ENCODE data around the gene HOXC6.

HOXC6 gene

DNA sequence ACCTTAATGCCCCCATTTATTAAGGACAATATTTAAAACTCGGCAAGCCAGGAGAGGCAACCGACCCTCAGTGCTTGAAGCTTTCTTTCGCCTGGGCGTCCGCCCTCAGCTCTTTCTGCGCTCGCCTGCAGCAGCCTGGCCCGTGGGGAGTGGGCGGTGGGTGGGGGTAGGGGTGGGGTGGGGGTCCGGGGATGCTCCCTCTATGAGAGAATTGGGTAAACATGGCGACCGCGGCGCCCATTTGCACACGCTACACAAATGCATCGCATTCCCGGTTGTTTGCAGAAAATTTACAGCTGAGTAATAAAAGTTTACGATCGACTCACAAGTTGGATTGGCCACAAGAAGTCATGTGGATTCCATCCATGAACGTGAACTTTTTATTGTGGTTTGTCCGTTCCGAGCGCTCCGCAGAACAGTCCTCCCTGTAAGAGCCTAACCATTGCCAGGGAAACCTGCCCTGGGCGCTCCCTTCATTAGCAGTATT lies 11.7 kb upstream of the HOXC6 start:
- no peak for DNase-seq

DNA sequence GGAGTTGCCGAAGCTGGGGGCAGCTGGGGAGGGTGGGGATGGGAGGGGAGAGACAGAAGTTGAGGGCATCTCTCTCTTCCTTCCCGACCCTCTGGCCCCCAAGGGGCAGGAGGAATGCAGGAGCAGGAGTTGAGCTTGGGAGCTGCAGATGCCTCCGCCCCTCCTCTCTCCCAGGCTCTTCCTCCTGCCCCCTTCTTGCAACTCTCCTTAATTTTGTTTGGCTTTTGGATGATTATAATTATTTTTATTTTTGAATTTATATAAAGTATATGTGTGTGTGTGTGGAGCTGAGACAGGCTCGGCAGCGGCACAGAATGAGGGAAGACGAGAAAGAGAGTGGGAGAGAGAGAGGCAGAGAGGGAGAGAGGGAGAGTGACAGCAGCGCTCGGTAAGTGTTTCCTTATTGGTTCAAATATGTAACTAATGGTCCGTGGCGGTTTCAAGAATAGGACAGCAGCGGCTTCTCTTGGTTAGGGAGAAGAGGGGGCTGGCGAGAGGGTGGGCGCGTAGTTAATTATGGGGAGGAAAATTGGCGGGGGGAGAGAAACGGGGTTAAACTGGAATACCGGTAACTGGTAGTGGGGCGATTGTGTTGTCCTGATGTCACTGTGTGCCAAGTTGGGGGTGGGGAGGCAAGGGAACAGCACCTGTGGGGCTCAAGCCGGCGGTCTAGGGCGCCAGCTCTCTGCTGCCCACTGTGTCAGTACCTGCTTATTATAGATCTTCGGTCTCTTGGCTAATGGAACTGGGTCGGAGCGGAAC lies 11.0 kb upstream of the HOXC6 start:
- no peak for DNase-seq

DNA sequence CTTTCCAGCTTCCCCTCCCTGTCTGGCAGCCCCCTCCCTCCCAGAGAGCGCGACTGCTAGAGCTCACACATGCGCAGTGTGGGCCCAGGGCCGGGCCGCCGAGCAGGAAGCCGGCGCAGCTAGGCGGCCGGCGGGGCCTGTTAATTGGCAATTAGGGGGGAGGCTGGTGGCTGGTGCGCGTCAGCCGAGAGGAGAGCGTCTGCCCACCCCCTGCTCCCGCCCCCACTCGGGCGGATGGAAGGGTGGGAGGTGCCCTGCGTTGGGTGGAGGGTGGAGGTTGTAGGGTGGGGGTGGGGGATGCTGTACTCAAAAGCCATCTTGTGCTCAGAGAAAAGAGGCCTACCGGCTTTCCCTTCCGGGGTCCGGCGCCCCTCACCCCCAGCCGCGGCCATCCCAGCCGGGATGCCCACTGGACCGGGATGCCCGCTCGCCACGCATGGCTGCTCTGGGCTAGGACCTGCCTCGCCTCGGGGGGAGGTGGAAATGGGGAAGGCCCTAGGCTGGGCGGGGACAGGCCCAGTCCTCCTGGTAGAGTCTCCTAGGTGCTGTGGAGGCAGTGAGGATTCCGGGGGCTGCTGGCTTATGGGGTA lies 10.3 kb upstream of the HOXC6 start:
- DNase-seq: peak; percentile 80

- no peak for DNase-seq
Measured at GRCh38 chr12:54018468-54018984, 9.7 kb upstream of the HOXC6 start.

- no peak for DNase-seq
Measured at GRCh38 chr12:54019091-54019811, 9.0 kb upstream of the HOXC6 start.

DNA sequence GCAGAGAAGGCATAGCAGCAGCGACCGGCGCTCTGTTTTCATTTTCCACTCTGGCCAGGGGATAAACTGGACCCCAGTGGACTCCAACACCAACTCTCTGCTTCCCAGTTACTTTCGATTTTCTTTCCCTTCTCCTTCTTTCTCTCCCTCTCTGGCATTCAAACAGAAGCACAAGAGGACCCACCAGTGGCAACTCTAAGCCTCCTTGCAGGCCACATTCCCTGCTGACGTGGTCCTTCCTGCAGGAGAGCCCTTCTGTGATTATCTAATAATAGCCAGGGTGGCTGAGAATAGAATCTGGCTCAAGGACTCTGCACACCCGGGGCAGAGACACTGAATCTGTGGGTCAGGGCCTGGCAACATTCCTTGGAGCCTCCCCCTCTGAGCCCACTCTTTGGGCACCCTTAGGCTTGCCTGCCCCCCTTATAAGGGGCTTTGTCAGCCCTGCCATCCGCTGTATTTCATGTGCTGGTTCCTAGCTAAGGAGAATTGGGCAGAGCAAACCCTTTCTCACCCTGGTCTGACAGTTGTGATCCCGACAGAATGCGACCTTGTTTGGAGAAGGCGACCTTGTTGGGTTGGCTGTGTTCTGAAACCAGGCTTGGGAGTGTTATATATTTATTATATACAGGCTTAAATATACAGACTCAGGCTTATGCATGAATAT lies 8.2 kb upstream of the HOXC6 start:
- no peak for DNase-seq

DNA sequence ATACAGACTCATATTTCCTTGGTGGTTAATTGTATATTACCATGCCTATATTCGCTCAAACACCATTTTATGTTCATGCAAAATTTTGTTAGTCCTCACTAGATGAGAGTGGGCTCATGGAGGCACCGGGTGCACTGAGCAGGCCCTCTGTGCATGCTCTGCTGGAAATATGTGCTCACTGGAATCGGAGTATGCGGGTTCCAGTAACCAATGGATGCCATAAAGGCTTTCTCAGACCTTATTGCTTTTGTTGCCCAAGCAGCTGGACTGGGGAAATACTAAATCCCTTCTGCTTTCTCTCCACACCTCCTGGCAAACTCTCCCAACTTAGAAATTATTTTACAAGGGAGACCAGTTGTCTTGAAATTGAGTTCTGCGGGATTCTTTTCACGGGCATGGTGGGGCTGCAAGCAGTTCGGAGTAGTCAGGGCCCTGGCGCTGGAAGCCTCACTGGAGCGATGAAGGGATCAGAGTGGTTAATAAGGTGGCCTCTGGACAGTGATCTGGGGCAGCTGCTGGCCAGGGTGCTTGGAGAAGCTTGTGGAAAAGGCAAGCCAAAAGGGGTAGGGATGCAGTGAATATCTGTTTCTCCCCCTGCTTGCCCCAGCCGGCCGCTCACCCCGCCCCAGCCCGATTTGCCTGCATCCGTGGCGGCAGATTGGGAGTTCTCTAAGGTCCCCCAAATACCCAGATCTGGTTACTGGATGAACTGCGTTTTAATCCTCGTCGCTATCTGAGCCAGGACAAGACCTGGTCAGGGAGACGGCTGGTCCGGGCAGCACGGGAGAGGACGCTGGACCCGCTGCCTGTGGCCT lies 7.4 kb upstream of the HOXC6 start:
- no peak for DNase-seq

DNA sequence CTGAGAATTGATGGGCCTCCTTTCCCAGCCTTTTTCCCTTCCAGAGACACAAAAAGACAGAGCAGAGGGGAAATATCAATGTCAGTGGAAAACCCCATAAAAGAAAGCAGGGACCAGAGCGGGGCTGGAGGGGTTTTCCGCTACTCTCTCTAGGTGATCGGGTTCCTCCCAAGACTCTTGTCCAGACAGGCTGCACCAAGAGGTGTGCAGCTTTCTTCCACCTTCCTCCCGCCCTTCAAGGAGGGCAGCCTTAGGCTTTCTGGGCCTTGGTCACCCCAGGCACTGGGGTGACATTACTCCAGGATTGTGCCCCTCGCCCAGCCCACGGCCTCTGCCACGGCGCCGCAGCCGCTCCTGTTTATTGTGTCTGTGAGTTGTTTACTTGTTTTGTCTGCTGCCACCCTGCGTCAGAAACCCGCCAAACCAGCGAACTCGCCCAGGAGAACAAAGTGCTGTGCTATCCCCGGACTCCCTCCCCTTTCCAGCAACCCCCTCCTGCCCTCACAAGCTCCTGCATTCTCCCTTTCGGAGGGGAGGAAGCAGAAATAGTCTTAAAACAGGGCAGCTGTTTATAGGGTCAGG lies 6.7 kb upstream of the HOXC6 start:
- no peak for DNase-seq

DNA sequence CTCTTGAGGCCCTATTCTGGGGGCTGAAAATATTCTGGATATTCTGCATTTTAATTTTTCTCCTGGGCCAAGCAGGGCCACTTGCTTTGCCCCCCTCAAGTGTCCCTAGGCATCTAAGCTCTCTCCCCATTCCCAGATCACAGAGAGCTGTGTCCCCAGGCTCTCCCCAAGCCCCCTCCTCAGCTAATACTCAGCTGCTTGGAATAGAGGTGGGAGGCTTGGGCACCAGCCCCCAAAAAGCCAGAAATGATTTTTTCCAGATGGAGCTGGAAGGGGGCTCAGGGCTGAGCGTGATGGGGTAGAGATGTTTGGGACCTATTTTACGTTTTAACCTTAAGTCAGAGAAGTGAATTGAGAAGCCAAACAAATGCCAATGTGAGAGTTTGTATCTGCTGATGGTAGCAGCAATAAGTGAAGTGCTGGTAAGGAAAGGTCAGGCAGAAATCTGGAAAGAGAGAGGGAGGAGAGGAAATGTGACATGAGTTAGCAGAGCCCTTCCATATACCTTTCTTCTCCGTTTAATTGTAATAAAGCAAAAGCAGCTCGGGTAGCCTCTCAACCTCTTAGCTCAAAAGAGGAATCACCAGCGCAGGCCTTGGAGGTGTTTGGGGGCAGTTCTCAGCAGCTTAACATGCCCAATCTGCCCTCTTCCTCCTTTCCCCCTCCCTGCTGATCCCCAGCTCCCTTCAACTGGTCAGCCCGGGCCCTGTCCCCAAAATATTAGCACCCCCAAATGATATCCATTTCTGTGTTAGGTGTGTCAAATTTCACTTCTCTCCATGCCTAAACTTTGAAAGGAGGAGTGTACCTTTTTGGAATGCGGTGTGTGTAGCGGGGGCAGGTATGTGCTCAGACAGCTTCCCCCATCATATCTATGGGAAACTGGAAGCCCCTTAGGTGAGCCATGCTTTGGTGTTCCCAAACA lies 5.0 kb upstream of the HOXC6 start:
- DNase-seq: no peak

- DNase-seq: no peak
Measured at GRCh38 chr12:54024127-54024526, 4.1 kb upstream of the HOXC6 start.

- DNase-seq: no peak
Measured at GRCh38 chr12:54024581-54025305, 3.5 kb upstream of the HOXC6 start.

DNA sequence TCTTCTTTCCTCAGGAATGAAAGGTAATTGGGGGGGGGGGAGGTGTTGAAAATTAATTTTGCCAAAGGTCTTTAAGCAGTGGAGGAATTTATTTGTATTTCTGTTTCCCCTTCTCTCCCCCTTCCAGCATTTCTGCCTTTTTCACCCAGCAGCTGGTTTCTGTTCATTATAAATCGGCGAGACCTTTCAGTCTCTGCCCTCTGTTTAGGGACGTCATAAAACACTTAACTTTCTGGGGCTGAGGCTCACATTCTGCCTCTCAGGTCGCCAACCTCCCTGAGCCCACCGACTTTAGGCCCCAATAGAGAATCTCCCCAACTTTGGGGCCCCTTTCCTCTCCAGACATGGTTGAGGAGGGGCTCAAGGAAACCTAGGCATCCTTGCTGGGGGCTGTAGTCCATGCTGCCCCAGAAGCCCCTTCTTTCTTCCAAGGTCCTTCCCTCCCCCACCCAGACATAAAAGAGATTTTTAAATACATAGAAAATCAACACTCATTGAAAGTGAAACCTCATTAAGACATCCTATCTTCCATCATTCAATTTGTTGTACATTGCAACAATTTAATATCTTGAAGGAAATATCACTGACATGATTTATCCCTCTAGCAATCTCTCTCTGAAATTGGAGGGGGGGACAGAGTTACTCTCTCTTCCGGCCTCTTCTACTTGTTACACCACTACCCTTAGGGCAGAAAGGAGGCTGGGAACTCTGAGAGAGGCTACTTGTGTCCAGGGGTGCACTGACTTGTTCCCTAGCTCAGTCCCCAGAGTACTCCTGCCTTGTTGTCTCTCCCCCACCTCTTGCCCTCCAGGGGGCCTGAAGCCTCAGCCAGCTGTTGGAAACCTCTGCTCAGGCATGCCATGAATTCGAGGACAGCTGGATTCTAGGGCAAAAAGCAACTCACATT lies 2.5 kb upstream of the HOXC6 start:
- DNase-seq: no peak

DNA sequence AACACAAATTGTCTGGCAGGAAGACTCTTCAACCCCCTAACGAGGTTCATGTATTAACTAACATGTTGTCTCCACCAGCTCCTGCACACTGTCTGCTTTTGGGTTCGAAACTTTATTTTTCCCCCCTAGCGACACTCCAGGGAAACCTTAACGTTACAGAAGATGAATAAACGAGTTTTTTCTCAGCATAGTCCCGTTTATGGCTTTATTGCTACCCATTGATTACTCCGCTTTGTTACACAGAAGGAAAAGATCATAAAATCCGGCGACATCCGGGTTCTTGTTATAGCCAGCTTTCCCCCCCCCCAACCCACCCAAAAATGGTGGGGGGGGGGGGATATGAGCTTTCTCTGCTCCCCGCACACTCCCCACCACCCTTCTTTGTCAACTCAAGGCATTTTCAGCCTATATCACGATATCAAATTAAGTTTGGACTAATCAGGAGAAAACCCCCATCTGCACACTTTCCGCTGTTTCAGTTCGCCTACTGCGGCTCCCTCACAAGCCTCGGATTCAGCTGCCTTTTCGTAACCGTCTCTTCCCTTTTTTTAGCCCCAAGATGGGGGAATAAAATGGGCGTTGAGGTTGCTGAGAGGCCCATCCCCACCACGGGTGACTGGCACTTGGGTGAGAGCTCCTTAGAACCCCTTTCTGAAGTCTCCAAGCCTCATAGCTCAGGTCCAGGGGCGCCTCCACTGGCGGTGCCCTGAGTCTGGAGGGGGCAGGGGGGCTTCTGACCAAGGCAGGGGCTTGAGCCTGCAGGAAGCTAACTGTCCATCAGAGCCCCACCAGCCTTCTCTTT lies 1.4 kb upstream of the HOXC6 start:
- DNase-seq: no peak

GRCh38 chr12:54027442-54027786 lies 826 bp upstream of the HOXC6 start:
- DNase-seq: no peak

DNA sequence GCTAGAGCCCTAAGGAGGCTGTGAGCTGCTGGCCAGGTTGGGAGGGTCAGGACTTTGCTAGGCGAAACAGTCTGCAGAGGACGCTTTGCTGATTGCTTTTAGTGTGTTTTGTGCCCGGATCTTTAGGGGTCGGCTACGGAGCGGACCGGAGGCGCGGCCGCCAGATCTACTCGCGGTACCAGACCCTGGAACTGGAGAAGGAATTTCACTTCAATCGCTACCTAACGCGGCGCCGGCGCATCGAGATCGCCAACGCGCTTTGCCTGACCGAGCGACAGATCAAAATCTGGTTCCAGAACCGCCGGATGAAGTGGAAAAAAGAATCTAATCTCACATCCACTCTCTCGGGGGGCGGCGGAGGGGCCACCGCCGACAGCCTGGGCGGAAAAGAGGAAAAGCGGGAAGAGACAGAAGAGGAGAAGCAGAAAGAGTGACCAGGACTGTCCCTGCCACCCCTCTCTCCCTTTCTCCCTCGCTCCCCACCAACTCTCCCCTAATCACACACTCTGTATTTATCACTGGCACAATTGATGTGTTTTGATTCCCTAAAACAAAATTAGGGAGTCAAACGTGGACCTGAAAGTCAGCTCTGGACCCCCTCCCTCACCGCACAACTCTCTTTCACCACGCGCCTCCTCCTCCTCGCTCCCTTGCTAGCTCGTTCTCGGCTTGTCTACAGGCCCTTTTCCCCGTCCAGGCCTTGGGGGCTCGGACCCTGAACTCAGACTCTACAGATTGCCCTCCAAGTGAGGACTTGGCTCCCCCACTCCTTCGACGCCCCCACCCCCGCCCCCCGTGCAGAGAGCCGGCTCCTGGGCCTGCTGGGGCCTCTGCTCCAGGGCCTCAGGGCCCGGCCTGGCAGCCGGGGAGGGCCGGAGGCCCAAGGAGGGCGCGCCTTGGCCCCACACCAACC lies 1.5 kb downstream of the HOXC6 start:
- DNase-seq: no peak

- no peak for DNase-seq
Measured at GRCh38 chr12:54030442-54030801, 2.2 kb downstream of the HOXC6 start.

GRCh38 chr12:54030889-54031471 lies 2.7 kb downstream of the HOXC6 start:
- no peak for DNase-seq

Data from stimulated activated CD4-positive, alpha-beta T cell treated with anti-CD3 and anti-CD28 coated beads, Interleukin-15, amount 100 ng/mL, for 24 hours (primary cell).